T47D (cell line): ENCODE measurements around the gene ASCL3.

Experiments used
- DNase-seq, 2 experiments: peaks; one replicate each; pipeline versions ENCODE4 v3.0.0 to v3.0.0-alpha.2; 2011 to 2012; ENCODE audit warnings: low read depth in 1 of 2, low spot score in 1 of 2
- JUND ChIP-seq: IDR thresholded peaks from 2 replicates; pipeline ENCODE4 v1.6.1; 2012; ENCODE audit warnings: low read depth
- in situ Hi-C: cut with HindIII; loops from 2 replicates; pipeline ENCODE4 v1.10.0; 2016; ENCODE audit warnings: low sequenced_read_pairs, low pct_unique_long_range_greater_than_20kb

The ASCL3 gene

DNA sequence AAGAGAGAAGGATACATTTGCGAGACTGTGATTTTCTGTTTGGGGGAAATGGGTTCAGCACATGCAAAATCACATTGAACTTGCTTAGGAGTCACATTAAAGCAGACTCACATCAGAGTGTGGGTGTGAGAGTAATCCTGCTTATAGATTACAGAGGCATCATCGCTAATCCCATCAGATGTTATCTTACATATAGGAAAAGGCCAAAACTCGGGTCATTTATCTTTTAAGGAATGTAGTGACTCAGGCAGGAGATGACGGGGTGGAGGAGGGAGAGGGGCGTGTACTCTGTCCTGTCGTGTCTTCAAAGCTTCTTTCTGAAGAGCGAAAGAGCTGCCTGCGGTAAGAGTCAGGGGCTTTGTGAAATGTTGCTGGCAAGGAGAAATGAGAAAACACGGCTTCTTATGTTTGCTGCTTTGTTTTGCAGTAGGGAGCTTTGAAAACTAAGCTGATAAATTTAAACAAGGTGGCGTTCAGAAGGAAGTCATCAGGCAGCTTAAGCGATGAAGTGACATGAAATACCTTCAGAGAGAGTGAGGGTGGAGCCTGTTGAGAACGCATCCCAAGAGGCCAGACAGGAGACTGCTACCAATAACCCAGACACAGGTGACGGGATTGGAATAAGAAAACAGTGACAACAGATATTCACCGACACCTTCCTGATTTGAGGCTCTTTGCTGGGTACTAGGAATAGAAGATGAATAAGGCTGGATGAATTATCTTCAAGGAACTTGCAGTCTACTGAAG is 7.9 kb downstream of the ASCL3 start:
- TF ChIP-seq JUND = no peak
- no peak for DNase-seq
- in situ Hi-C loops = no loop called here

DNA sequence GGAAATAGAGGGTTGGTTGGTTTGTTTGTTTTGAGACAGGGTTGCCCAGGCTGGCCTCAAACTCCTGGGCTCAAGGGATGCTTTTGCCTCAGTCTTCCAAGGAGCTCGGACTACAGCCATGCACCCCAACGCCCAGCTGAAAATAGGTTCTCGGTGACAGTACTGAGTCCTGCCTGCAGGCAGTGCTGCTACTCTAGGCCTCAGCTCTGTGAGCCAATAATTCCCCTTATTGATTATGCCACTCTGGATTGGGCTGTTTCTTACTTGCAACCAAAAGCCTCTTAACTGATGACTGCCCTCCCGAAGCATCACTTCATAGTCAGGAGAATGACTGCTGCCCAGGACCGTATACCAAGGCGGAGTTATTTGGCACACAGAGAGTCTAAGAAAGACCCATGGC is 8.9 kb downstream of the ASCL3 start:
- no peak for DNase-seq
- in situ Hi-C loops = no loop called here

DNA sequence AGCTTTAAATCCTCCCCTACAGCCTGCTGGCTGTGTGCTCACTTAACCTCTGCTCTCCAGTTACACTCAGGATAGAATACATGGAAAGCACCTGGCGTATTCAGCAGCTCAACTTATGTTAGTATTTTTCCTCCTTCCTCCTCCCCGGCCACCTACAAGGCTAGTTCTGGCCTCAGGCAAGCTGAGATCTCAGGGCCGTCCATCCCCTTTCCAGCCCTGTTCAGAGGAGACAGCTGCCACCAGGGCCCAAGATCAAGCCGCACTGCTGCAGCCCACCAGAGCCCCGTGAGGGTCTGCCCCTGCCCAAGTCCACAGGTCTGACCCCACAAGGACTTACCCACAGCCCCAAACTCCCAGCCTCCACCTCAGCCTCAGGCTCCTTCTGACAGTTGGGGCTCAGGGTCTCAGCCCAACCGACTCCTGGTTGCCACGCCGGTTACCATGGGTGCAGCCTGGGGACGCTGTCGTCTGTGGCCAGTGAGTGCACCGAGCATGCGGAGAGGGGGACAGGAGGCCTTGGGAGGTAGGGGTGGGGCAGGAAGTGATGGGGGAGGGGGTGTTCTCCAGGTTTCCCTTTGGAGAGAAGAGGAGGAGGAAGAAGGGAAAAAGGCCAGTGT is 10.1 kb downstream of the ASCL3 start, which contains the start of gene C11orf16:
Gene C11orf16, minus strand, starts transcription at position 384 of the 617 bp plus-strand sequence. CDS start 639 bp downstream, outside the sequence.
- no peak for TF ChIP-seq JUND
- in situ Hi-C loops = no loop called here
- DNase-seq = peak in 1 of 2 experiments; percentile 29

More for the DNA sequence above, 8.9 kb downstream of the ASCL3 start:
- no peak for TF ChIP-seq JUND

DNA sequence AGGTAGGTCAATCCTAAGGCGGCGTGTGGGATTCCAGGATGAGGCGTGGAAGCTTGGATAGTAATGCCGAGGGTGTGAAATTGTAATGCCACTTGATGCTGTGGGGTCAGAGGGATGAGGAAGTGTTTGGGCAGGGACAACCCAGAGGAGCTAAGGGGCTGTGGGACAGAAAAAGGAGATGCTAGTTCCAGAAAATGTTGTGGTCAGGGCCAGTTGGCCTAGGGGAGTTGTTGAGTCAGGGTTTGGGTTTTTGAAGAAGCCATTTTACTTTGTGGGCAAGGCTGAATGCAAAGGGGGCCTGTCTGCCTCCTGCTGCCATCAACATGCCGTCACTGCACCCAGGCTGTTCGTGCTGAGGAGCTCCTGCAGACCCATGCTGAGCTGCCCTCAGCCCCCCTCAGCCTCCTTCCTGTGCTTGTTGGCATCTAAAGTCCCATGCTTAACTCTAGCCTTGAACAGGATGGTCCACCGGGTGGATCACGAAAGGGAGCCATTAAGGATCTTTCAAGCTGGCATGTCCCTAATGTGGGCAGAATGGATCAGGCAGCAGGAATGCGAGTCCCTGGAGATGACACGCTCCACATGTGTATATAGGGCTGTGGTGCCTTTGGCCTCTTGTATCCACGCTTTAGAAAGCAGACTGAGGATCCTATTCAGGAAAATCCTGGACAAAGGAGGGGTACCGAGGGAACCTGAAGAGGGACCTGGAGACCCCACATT is 12.2 kb downstream of the ASCL3 start:
- DNase-seq = no peak
- TF ChIP-seq JUND = no peak
- in situ Hi-C loops = no loop called here

DNA sequence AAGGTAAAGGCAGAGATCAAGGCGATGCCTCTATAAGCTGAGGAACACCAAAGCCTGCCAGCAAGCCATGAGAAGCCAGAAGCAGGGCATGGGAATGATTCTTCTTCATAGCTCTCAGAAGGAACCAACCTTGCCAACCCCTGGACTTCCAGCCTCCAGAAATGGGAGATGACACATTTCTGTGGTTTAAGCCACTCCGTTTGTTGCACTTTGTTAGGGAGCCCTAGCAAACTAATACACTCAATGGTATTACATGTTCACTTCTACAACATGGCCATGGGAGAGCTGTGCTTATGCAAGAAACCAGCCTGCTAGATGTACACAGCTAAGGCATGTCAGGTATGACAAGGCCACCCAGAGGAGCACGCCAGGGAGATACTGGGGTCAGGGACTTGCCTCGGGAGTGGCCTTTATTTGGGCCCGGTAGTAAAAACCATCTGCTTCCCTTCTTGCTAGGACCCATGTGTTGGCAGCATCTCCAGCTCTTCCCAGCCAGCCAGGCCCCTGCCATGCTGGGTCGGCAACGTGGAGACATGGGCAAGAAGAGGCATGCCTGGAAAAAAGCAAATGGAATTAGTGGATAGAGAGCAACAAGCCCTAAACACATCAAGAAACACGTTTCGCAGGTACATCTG is 13.7 kb downstream of the ASCL3 start:
- no peak for TF ChIP-seq JUND
- DNase-seq = no peak
- in situ Hi-C loops = no loop called here

DNA sequence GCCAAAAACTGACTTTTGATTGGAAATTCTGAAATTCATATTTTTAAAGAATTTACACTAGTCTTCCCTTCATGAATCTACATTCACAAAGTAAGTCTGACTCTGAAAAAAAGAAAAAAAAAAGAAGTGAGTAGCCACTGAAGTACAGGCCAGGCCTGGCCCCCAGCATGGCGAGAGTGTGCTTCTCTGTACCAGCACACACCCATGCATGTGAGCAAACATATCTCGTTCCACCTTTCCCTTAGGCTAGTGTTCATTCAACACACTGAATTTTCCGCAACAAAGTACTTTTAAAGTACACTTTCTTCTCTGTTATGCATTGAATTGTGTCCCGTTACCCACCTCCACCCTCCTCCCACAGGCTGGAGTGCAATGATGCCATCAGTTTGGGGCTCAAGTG is 14.6 kb downstream of the ASCL3 start:
- TF ChIP-seq JUND = no peak
- DNase-seq = no peak
- in situ Hi-C loops = no loop called here

DNA sequence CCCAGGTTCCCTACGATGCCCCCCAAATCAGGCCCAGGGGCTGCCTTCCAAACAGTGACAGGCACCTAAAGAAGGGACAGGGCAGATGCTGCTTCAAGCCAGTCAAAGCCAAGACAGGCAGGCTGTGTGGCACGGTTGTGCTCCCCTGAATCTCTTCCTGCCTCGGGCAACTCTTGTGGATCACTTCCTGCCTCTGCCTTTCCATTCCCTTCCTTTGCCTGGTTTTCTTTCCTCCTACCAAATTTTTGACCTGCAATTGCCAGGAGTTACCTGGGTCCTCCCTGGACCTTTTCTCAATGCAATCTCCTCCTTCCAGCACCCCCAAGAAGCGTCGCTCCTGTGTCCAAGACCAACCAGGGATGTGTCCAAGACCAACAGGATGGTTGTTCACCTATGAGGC is 15.6 kb downstream of the ASCL3 start:
- in situ Hi-C loops = no loop called here
- TF ChIP-seq JUND = no peak
- no peak for DNase-seq

DNA sequence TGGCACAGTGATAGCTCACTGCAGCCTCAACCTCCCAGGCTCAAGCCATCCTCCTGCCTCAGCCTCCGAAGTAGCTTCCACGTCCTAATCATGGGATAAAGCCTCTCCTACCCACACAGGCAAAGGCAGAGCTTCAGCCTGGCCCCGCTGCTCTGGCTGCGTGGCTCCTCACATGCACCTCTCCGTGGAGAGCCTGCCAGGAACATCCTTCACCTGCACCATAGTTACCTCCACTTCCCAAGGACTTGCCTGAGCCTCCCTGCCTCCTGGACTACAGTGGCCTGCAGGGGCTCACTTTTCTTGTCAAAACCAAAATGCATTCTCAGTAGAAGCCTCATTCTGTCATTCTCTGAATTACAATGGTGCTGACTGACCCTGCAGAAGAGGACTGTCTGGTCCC is 16.6 kb downstream of the ASCL3 start:
- DNase-seq = no peak
- in situ Hi-C loops = no loop called here
- TF ChIP-seq JUND = no peak

DNA sequence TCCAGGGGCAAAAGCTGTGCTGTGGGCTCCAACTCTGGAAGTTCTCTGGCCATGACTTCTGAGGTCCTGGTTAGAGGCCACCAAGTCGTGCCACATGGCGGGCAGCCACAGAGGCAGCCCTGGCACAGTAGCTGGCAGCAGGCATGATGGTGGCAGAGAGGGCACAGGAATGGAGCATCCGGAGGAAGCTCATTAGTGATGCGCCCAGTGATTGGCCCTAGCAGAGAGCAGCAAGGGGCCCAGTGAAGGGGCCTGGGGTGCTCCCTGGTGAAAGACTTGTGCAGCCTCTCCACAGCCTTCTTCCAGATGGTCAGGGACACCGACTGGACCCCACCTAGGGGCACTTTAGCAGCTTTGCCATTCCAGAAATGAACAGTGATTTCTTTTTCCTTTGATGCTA is 17.1 kb downstream of the ASCL3 start:
- no peak for TF ChIP-seq JUND
- no peak for DNase-seq
- in situ Hi-C loops = no loop called here

DNA sequence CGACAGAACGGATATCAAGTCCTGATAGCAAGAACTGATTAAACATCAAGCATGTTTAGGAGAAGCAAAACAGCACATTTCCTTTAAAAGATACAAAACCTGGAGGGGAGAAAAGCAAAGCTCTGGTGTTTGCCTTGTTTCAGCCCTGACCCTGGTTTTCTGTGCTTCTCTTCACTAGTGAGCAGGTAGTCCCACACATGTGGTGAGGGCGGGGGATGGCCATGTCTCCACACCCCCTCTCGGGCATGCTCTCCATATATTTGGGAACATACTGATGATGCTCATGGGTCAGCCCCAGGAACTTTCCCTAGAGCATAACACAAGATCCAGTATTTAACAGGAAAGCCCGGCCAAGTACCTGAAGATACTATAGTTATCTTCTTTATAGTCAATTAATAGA is 20.1 kb downstream of the ASCL3 start:
- TF ChIP-seq JUND = no peak
- in situ Hi-C loops = no loop called here
- DNase-seq = no peak

DNA sequence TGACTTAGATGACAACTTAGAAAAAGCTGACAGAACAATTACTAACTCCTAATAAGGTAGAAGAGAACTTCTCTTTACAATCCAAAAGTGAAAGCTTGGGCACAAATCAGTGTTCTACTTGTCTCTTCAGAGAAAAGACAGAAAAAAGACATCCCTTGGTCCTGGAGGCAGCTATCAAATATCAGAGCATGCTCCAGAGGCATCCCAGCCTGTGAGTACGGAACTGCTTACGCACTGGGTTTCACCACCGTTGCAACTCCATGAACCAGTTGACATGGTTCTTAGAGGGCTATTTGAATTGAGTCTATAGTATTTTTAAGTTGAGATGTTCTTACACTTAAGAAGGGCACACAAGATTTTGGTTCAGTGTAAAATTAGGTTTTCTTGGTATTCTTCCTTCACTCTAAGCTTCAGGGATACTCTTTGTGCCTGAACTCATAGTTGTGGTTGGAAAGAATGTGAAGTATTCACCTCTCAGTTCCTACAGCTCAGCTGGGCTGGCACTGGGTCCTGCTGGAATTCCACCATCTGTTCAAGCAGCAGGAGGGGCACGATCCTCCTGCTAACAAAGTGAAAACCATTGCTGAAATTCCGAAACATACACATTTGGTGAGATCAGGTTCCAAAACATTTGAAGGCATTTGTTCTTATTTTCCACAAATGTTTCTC is 25.5 kb downstream of the ASCL3 start:
- no peak for TF ChIP-seq JUND
- DNase-seq = peak; percentile 43 to 79
- in situ Hi-C loops = no loop called here

DNA sequence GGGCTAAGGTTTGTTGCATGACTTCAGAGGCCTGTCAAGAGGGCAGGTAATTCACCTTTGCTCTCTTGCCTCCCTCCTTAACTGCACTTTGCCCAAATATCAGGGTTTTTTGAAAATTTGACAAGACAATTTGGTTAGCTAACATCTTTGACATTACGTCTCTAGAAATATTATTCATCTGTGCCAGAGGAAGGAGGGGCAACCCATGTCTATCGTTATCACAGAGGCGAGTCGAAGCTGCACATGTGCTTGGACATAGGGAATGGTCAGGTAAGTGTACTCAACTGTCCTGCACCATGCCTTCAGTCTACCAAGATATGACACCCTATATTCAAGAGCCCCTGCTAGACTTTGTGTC is 28.2 kb downstream of the ASCL3 start:
- DNase-seq = no peak
- no peak for TF ChIP-seq JUND
- in situ Hi-C loops = no loop called here
